ENCODE data around the gene GJB2.

Gene GJB2

GRCh38 chr13:20192836-20193161 lies at the start of gene GJB2:
Gene GJB2 (minus strand): TSS chr13:20192938. CDS start chr13:20189581, 3,357 bp downstream.
- peak; percentile 46 for DNase-seq

- DNase-seq = no peak
Measured at GRCh38 chr13:20241593-20241992, 48.9 kb upstream of the GJB2 start.

- DNase-seq = no peak
Measured at GRCh38 chr13:20239748-20240147, 47.0 kb upstream of the GJB2 start.

GRCh38 chr13:20232556-20233277 lies 40.0 kb upstream of the GJB2 start:
- DNase-seq = no peak

DNA sequence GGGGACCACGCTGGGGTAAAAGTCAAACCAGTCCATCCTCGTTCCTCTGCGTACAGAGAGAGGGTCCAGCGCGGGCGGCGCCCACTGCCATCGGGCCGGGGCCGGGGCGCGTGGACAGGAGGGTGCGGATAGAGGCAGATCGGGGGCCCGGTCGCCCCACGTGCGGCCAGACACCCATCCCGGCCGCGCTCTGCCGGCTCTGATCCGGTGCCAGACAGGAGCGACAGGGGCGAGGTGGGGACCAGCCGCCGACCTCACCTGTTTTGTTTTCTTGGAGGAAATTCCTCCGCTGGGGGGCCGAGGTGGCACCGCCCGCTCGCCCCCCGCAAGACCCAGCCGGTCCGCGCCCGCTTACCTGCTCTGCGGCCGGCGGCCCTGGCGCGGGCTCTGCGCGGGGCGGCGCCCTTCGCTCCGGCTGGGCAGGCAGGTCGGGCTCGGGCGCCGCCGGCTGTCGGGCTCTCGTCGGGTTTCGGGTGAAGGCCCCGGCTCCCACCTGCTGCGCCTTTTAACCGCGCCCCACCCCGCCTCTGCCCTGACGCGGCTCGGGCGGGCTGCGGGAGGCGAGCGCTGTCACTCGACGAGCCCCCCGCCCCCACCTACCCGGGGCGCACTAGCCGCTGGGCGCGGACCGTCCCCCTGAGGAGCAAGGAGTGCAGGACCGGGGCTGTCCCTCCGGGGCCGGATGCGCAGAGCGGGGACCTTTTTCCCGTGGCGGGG lies 39.3 kb upstream of the GJB2 start, which contains the start of gene GJB6:
TSS of gene GJB6 (minus strand) at position 481 of the 717 bp plus-strand sequence. CDS start 8,839 bp downstream, outside the sequence.
- DNase-seq = peak; percentile 56

GRCh38 chr13:20230913-20231838 lies 38.4 kb upstream of the GJB2 start:
- peak; percentile 27 for DNase-seq

DNA sequence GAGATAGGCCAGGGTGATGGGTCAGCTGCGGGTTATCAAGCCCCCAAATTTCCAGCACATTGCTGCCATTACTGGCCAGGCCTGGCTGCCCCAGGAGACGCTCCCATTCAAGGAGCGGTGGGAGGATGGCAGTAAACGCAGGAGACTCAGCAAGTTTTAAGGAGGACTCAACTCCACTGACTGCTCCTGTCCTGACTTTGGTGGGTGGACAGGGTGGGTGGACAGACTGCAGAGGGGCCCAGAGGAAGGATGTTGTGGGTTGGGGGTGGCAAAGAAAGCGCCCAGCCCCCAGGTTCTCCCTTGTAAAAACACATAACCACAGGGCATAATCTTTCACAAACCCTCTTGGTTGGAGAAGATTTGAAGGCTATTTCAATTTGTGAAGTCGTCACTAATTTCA lies 35.0 kb upstream of the GJB2 start:
- DNase-seq = no peak

- DNase-seq = no peak
Measured at GRCh38 chr13:20227288-20227687, 34.5 kb upstream of the GJB2 start.

DNA sequence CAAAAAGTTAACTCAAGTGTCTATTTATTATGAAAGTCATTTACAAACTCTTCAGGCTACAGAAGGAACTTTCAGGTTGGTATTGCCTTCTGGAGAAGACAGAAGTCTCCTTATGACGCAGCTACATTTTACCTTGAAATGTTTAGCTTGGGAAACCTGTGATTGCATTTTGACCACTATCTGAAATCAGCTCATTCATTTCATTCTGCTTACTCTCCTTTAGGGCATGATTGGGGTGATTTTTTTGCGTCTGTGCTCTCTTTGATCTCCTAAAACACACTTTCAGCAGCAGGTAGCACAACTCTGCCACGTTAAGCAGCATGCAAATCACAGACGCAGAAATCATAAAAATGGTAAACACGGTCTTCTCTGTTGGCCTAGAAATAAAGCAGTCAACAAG lies 29.8 kb upstream of the GJB2 start:
- no peak for DNase-seq

DNA sequence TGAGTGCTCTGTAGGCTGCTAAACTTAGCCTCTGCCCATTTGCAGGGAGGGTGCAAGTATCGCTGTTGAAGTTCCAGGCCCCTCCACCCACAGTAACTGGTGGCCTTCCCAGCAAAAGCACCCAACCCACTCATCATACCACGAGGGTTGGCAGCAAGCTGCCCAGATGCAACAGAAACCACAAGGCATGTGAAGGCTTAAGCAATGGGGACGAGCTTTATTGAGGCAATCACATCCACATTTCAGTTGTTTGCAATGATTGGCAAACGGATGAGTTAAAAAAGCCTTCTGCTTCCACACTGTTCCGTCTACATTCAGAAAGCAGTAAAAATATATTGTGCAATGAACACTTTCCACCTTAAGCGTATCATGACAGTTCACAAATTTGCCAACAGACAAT lies 29.0 kb upstream of the GJB2 start:
- no peak for DNase-seq

GRCh38 chr13:20219577-20219976 lies 26.8 kb upstream of the GJB2 start:
- DNase-seq = no peak

DNA sequence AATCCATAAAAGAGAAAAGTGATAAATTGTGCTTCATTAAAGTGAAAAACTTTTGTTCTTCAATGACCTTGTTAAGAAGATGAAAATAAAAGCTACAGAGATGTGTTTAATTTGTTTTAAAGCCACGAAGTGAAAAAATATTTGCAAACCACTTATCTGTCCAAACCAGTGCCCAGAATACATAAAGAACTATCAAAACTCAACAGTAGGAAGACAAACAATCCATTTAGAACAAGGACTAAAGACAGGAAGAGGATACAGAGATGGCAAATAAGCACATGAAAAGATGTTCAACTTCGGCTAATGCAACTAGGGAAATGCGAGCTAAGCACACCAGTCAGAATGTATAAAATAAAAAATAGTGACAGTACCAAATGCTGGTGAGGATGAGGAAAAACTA lies 24.4 kb upstream of the GJB2 start:
- DNase-seq = no peak

DNA sequence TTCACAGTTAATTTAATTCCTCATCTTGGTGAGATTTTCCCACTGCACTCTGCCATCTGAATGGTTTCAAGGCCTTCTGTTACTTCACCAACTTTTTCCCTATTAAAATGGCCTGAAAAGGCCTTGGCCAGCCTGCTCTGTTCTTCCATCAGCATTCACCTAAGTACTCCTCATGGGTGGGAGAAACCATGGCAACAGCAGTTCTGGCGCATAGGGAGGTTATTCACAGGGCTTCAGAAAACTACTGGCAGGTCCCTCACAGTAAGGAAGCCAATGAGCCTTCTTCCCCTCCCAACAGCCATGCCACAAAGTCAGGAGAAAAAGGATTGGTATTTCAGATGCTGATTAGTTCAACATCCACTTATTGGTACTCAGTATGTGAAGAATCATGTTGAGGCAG lies 17.2 kb upstream of the GJB2 start:
- no peak for DNase-seq

- no peak for DNase-seq
Measured at GRCh38 chr13:20206698-20207235, 14.0 kb upstream of the GJB2 start.

DNA sequence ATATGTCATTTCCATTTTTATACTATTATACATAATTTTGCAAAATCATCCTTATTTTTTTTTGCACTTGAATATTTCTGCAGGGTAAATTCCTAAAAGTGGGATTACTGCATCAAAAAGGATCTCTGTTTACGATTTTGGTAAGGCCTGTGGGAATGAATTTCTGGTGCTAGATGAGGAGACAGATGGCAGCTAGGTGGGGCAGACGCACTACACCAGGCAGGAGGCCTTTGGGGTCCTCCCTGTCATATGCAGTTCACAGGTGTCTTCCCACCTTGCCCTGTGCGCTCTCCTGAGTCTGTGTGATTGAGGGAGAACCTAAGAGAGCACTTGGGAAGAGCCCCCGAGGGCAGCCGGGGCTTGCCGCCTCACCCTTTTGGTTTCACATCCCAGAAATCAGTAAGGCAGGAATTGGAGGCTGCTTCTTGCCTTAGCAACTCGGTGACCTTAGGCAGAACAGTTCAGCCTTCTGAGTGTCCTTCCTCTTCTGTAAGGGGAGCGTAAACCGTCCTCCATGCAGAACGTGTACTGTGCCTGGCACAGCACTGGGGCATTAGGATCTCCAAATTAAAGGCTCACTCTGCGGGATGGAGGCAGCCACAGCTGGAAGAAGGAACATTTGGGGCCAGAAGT lies 13.4 kb upstream of the GJB2 start:
- DNase-seq = no peak

DNA sequence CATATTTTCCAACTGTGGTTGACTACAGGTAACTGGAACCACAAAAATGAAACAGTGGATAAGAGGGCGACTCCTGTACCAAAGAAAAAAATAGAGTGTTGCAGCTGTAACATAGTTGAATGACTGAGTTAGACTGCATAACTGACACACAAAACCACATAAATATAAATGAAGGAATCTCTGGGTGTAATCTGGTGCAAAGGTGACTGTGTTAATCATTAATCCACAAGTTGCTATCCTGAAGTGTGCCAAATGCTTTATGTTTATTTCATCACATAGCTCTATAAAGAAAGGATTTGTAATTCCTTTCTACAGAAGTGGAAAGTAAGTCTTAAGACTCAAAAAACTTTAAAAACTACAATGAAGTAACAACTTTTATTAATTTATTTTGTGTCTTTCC lies 6.0 kb upstream of the GJB2 start:
- DNase-seq = no peak

DNA sequence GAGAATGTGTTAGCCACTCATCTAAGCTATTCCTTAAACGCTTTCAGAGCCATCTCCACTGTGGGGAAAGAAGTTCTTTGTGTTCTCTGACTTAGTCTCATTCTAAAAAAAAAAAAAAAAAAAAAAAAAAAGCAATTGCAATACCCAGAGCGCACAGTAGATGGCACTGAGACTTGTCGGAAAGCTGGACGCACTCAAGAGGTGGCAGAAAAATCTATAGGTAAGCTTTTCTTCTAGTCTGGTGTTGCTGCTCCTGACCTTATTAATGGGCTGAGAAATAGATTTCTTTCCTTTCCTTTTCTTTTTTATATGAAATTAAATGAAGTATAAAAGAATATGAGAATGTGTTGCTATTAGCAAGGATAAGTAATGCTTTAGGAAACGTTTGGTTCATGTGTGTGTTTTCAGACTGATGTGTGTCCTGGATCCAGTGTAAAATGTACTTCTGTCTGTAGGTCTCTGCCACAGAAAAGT lies 4.7 kb upstream of the GJB2 start:
- peak; percentile 27 for DNase-seq

DNA sequence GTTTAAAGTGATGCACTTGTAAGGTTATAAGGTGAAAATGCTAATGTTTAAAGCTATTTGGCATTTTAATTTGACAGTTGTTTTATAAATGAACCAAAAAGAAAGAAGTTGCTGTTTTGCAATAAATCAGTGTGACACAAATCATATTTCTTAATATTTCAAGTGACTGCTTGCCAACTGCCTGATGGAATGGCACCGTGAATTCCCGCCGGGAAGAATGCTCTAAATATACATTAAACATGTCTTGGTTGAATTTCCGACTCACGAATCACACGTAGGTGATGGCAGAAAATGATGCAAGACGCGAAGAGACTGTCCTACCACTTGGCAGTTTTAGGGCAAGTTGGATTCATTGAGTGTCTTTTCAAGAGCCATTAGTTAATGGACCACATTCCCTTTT lies 3.1 kb upstream of the GJB2 start:
- no peak for DNase-seq

GRCh38 chr13:20193907-20194631 lies 1.3 kb upstream of the GJB2 start:
- peak; percentile 50 for DNase-seq

DNA sequence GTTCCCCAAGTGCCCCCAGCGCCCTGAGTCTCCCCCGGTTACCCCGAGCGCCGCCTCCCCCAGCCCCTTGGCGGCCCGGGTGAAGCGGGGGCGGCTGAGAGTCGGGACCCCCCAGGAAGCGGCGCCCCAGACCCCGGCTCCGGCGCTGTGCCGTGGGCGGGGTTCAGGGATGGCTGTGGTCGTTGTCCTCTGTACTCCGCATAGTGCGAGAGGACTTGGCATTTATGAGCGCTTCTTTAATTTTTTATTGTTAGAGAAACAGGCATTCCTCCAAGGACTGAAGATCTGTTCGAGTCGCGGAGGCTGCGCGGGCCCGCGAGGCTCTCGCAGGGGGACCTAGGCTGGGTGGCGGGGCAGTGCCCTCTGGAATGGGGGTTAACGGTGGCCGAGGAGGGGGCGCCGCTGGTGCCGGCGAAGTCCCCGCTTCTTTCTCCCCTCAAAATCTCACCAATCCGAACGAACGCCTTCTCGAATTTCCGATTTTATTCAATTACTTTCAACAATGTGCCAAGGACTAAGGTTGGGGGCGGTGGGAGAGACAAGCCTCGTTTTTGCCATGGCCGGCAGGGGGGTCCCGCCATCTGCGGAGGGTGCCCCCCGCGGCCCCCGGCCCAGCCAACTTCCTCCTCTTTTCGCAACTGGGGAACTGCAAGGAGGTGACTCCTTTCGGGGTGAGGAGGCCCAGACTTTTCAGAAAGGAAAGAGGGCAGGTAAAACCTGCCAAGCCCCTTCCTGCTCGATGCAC lies 596 bp upstream of the GJB2 start:
- peak; percentile 23 for DNase-seq
